Measurements from ENCODE around the gene NLRP13.

The NLRP13 gene

GRCh38 chr19:55902080-55902751 lies 29.9 kb downstream of the NLRP13 start:
- TF ChIP-seq, protein P1, sequence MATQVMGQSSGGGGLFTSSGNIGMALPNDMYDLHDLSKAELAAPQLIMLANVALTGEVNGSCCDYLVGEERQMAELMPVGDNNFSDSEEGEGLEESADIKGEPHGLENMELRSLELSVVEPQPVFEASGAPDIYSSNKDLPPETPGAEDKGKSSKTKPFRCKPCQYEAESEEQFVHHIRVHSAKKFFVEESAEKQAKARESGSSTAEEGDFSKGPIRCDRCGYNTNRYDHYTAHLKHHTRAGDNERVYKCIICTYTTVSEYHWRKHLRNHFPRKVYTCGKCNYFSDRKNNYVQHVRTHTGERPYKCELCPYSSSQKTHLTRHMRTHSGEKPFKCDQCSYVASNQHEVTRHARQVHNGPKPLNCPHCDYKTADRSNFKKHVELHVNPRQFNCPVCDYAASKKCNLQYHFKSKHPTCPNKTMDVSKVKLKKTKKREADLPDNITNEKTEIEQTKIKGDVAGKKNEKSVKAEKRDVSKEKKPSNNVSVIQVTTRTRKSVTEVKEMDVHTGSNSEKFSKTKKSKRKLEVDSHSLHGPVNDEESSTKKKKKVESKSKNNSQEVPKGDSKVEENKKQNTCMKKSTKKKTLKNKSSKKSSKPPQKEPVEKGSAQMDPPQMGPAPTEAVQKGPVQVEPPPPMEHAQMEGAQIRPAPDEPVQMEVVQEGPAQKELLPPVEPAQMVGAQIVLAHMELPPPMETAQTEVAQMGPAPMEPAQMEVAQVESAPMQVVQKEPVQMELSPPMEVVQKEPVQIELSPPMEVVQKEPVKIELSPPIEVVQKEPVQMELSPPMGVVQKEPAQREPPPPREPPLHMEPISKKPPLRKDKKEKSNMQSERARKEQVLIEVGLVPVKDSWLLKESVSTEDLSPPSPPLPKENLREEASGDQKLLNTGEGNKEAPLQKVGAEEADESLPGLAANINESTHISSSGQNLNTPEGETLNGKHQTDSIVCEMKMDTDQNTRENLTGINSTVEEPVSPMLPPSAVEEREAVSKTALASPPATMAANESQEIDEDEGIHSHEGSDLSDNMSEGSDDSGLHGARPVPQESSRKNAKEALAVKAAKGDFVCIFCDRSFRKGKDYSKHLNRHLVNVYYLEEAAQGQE (IDR thresholded peaks at IDR 0.05; ENCODE audit: insufficient read depth in 1 of 2, low read depth in 2 of 2, low read length in 2 of 2): no peak
- TF ChIP-seq POLR2AphosphoS5 (IDR thresholded peaks at IDR 0.05; ENCODE audit: low read depth, low read length) (no peak), FOXP2 (optimal IDR thresholded peaks at IDR 0.05; ENCODE audit: borderline replicate concordance, extremely low read depth, extremely low read length, insufficient read depth) (no peak), TAF1 (IDR thresholded peaks at IDR 0.05; ENCODE audit: borderline replicate concordance, insufficient read depth, low read length) (no peak), SIN3A (IDR thresholded peaks at IDR 0.05; ENCODE audit: borderline replicate concordance, insufficient read depth, low read length) (no peak)

DNA sequence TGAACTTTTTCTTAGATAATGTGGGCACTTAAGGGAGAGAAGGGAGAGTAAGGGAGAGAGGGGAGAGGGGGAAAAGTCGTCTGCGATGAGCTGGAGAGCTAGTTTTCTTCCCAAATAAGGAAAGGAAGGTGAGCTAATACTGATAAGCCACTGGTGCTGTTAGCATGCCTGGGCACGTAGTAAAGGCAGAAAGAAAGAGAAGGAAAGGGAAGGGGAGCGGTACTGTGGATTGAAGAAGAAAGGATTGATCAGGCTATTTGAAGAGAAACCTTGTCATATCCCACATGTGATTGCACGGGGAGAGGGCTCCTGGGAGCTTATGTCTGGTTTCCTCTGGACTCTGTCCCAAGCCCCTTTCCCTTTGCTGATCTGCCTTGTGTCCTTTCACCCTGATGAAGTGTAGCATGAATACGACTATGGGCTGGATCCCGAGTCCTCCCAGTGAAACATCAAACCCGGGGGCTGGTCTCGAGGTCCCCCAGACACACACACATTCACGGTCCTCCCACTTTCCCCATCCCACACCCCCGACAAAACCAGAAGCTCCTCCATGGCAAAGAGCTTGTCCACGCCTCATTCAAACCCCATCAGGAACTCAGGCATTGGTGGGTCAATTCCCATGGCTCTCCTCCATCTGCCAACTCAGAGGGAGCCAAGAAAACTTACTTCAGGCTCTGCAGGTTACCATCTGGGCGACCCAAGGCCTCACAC lies 30.6 kb downstream of the NLRP13 start:
- TF ChIP-seq SIN3A (IDR thresholded peaks at IDR 0.05; ENCODE audit: borderline replicate concordance, insufficient read depth, low read length) (no peak), FOXP2 (optimal IDR thresholded peaks at IDR 0.05; ENCODE audit: borderline replicate concordance, extremely low read depth, extremely low read length, insufficient read depth) (no peak), TAF1 (IDR thresholded peaks at IDR 0.05; ENCODE audit: borderline replicate concordance, insufficient read depth, low read length) (no peak), POLR2AphosphoS5 (IDR thresholded peaks at IDR 0.05; ENCODE audit: low read depth, low read length) (no peak)
- TF ChIP-seq, protein P1 (IDR thresholded peaks at IDR 0.05; ENCODE audit: insufficient read depth in 1 of 2, low read depth in 2 of 2, low read length in 2 of 2): no peak

GRCh38 chr19:55898911-55899310 lies 33.2 kb downstream of the NLRP13 start:
- TF ChIP-seq POLR2AphosphoS5 (IDR thresholded peaks at IDR 0.05; ENCODE audit: low read depth, low read length) (no peak), SIN3A (IDR thresholded peaks at IDR 0.05; ENCODE audit: borderline replicate concordance, insufficient read depth, low read length) (no peak), FOXP2 (optimal IDR thresholded peaks at IDR 0.05; ENCODE audit: borderline replicate concordance, extremely low read depth, extremely low read length, insufficient read depth) (no peak), TAF1 (IDR thresholded peaks at IDR 0.05; ENCODE audit: borderline replicate concordance, insufficient read depth, low read length) (no peak)
- TF ChIP-seq, protein P1 (IDR thresholded peaks at IDR 0.05; ENCODE audit: insufficient read depth in 1 of 2, low read depth in 2 of 2, low read length in 2 of 2): no peak

DNA sequence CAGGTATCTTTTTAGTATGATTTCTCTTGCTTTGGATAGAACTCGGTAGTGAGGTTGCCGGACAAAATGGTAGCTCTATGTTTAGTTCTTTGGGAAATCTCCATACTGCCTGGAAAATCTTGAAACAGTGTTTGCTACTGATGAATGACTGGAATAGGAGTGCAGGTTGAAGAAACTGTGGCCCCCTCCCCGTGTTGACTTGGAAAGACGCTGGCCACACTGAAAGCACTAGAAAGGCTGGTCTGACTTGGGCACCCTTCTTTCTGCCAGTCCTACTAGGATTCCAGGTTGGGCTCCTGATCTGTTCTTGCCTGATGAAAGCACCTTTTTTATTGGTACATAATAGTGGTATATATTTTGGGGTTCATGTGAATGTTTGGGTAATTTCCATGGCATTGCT lies 49.5 kb downstream of the NLRP13 start:
- TF ChIP-seq SIN3A (IDR thresholded peaks at IDR 0.05; ENCODE audit: borderline replicate concordance, insufficient read depth, low read length): no peak
- TF ChIP-seq TAF1 (IDR thresholded peaks at IDR 0.05; ENCODE audit: borderline replicate concordance, insufficient read depth, low read length): no peak
- TF ChIP-seq, protein P1 (IDR thresholded peaks at IDR 0.05; ENCODE audit: insufficient read depth in 1 of 2, low read depth in 2 of 2, low read length in 2 of 2): no peak
- TF ChIP-seq FOXP2 (optimal IDR thresholded peaks at IDR 0.05; ENCODE audit: borderline replicate concordance, extremely low read depth, extremely low read length, insufficient read depth): no peak
- no peak for TF ChIP-seq POLR2AphosphoS5 (IDR thresholded peaks at IDR 0.05; ENCODE audit: low read depth, low read length)
